ENCODE measurements around the gene HOXD12. TPM values are rescaled to one million over a fixed set of nuclear protein-coding genes. Genes with fewer than 3 reads are reported as not detected.
A peak's percentile ranks its signal among the peaks of the same experiment; 100 is the strongest.

The HOXD12 gene
- total RNA-seq, 4 donors from 2014 or later, result not detected

DNA sequence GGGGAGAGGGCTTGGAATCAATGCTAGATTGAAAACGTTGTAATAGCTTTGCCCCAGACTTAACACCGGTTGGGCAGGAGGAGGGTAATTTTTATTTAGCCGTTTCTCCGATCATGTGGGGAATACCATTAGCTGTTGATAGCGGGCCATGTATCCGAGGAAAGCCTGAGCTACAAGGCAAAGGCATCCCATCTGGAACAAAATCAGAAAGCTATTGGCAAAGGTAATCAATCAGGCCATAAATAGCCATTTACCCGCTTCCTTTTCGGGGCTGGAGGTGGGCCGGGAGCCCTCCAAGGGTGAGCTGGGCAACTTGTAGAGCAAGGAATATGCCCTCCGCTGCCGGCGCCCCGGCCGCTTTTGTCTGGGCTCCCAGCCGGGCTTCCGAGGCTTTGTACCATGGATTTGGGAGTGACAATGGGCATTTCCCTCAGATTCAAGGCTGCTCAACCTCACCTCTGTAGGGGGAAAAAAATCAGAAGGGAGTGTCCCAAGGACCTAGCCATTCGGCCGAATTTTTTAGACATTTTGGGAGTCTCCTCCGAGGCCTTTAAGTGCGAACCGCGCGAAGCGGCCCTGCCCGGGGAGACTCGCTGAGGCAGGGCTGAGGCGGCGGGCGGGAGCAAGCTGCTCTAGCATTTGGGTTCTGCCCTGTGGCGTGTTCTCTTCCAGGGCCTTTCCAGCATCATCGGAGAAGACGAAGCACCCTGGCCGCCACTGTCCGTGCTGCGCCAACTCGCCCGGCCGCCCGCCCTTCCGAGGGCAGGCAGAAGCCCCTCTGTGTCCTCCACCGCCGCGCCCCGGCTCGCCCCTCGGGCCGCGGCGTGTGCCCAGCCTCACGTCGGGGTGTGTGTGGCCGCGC, 21.8 kb downstream of the HOXD12 start:
- Histone ChIP-seq H3K27ac (peak overlapping the region in 2 of 4 donors; percentile 11 to 81), H3K27me3 (peaks cover 10 to 99% of the 10 kb centered on the region in 2 donors), H3K9me3 (no peaks in the 10 kb centered on the region), H3K4me3 (peak overlapping the region in 2 of 4 donors; percentile 41 to 60), H3K36me3 (no peaks in the 10 kb centered on the region), H3K4me1 (peaks cover 0 to 36% (median 6%) of the 10 kb centered on the region in 4 donors)
- TF ChIP-seq EP300 (IDR thresholded peaks at IDR 0.05) (no peak), POLR2A (IDR thresholded peaks at IDR 0.05) (no peak)
- TF ChIP-seq, protein P1, sequence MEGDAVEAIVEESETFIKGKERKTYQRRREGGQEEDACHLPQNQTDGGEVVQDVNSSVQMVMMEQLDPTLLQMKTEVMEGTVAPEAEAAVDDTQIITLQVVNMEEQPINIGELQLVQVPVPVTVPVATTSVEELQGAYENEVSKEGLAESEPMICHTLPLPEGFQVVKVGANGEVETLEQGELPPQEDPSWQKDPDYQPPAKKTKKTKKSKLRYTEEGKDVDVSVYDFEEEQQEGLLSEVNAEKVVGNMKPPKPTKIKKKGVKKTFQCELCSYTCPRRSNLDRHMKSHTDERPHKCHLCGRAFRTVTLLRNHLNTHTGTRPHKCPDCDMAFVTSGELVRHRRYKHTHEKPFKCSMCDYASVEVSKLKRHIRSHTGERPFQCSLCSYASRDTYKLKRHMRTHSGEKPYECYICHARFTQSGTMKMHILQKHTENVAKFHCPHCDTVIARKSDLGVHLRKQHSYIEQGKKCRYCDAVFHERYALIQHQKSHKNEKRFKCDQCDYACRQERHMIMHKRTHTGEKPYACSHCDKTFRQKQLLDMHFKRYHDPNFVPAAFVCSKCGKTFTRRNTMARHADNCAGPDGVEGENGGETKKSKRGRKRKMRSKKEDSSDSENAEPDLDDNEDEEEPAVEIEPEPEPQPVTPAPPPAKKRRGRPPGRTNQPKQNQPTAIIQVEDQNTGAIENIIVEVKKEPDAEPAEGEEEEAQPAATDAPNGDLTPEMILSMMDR (IDR thresholded peaks at IDR 0.05), result no peak
- 20 to 30% methylated on average over 37 to 53 of the region's 53 CpGs for WGBS, 2 donors
- DNase-seq (ENCODE audit: low spot score in 2 of 2), result no peak

DNA sequence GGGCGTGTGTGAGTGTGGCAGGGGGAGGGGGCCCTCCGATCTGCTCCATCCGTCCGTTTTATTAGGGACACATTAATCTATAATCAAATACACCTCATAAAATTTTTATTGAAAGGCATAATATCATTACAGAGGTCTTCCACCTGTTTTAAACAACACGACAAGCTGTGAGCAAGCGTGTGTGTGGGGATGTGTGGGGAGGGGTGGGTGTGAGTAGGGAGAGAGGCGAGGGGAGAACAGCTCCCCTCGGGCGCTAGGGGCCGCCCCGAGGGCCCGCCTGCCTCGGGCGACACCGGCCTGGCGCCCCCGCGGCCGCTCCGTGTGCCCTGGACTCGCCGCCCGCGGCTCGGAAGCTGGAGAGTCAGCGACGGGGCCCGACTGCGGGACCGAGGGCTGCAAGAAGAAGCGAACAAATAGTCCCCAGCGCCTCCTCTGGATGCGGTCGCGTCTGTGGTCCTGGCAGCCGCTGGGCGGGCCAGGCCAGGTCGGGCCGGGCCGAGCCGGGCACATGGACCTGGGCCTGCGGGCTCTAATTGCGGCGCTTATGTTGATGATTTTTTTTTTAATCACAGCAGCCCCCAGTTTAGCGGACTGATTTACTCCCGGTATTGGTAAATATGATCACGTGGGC, 22.6 kb downstream of the HOXD12 start:
- peaks cover 10 to 99% of the 10 kb centered on the region in 2 donors for H3K27me3 ChIP-seq

DNA sequence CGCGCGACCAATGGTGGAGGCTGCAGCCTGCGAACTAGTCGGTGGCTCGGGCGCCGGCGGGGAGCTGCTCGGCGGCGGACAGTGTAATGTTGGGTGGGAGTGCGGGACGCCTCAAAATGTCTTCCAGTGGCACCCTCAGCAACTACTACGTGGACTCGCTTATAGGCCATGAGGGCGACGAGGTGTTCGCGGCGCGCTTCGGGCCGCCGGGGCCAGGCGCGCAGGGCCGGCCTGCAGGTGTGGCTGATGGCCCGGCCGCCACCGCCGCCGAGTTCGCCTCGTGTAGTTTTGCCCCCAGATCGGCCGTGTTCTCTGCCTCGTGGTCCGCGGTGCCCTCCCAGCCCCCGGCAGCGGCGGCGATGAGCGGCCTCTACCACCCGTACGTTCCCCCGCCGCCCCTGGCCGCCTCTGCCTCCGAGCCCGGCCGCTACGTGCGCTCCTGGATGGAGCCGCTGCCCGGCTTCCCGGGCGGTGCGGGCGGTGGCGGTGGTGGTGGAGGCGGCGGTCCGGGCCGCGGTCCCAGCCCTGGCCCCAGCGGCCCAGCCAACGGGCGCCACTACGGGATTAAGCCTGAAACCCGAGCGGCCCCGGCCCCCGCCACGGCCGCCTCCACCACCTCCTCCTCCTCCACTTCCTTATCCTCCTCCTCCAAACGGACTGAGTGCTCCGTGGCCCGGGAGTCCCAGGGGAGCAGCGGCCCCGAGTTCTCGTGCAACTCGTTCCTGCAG, 23.3 kb downstream of the HOXD12 start, which contains the start of gene HOXD9:
HOXD9 (plus strand) TSS at position 37 of the 728 bp plus-strand sequence; CDS start at position 87, 50 bp downstream.
- H3K4me1 ChIP-seq, result peaks cover 0 to 31% (median 8%) of the 10 kb centered on the region in 4 donors
- peak within 1 kb of the TSS; percentile 35 to 60 (median 42) for H3K4me3 ChIP-seq
- no peaks in the 10 kb centered on the region for H3K36me3 ChIP-seq
- H3K27me3 ChIP-seq, result peaks cover 10 to 98% of the 10 kb centered on the region in 2 donors
- DNase-seq (ENCODE audit: low spot score in 2 of 2), result peak; percentile 51 to 65
- H3K9me3 ChIP-seq, result no peaks in the 10 kb centered on the region
- peak in 1 of 2 donors; percentile 37 for TF ChIP-seq EP300 (IDR thresholded peaks at IDR 0.05)
- TF ChIP-seq, protein P1 (IDR thresholded peaks at IDR 0.05), result no peak
- peak within 1 kb of the TSS; percentile 16 to 81 (median 20) for H3K27ac ChIP-seq
- 0 to 3% methylated on average over 18 to 52 of the region's 84 CpGs for WGBS, 2 donors

More for the DNA sequence above, 22.6 kb downstream of the HOXD12 start:
- TF ChIP-seq EP300 (IDR thresholded peaks at IDR 0.05) (no peak), POLR2A (IDR thresholded peaks at IDR 0.05) (no peak)
- TF ChIP-seq, protein P1 (IDR thresholded peaks at IDR 0.05), result no peak
- Histone ChIP-seq H3K9me3 (no peaks in the 10 kb centered on the region), H3K4me1 (peaks cover 0 to 35% (median 7%) of the 10 kb centered on the region in 4 donors), H3K4me3 (peak overlapping the region; percentile 35 to 60 (median 42)), H3K27ac (peak overlapping the region in 3 of 4 donors; percentile 11 to 81 (median 21)), H3K36me3 (no peaks in the 10 kb centered on the region)
- 2 to 6% methylated on average over 43 to 46 of the region's 47 CpGs for WGBS, 2 donors
- no peak for DNase-seq (ENCODE audit: low spot score in 2 of 2)

DNA sequence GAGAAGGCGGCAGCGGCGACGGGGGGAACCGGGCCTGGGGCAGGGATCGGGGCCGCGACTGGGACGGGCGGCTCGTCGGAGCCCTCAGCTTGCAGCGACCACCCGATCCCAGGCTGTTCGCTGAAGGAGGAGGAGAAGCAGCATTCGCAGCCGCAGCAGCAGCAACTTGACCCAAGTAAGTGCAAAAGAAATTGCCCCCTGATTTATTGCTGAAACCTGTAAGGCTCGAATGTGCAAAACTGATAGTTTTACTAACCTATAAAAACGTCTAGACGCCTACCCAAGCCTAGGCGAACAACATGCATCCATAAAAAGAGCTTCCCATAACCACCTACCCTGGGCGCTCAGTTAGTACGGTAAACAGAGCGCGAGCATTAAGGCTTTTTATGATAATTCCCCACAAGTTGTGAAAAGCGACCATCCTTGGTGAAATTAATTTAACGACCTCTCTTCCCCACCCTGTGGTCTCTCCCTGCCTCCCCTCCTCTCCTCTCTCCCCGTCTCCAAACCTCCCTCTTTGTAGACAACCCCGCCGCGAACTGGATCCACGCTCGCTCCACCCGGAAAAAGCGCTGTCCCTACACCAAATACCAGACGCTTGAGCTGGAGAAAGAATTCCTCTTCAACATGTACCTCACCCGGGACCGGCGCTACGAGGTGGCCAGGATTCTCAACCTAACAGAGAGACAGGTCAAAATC, 24.0 kb downstream of the HOXD12 start:
- Histone ChIP-seq H3K36me3 (no peaks in the 10 kb centered on the region), H3K4me3 (peak overlapping the region; percentile 35 to 60 (median 42)), H3K4me1 (peaks cover 0 to 34% (median 9%) of the 10 kb centered on the region in 4 donors), H3K9me3 (no peaks in the 10 kb centered on the region), H3K27me3 (peaks cover 10 to 98% of the 10 kb centered on the region in 2 donors), H3K27ac (peak overlapping the region in 2 of 4 donors; percentile 21 to 81)
- DNase-seq (ENCODE audit: low spot score in 2 of 2), result no peak
- TF ChIP-seq, protein P1 (IDR thresholded peaks at IDR 0.05), result no peak
- TF ChIP-seq POLR2A (IDR thresholded peaks at IDR 0.05), result no peak
- TF ChIP-seq EP300 (IDR thresholded peaks at IDR 0.05), result no peak
- whole genome bisulfite sequencing, 2 donors, result 18% methylated on average over 35 to 40 of the region's 40 CpGs
